Gastroesophageal sphincter (tissue), 3 donors: ENCODE data around the gene PHC2.

Experiments
- CTCF ChIP-seq, 4 experiments: fragments of 200-600 bp in 2 of 4; fragments of 450-650 bp in 2 of 4; sonication (generic) in 1 of 4; IDR thresholded peaks; one replicate each; pipeline ENCODE4 v1.5.1; 2017 to 2019; ENCODE audit warnings: antibody characterized with exemption in 4 of 4, mild to moderate bottlenecking in 2 of 4, moderate library complexity in 2 of 4
- EP300 ChIP-seq: sonication (generic); formaldehyde crosslinking; IDR thresholded peaks from one replicate; pipeline ENCODE4 v1.6.1; 2017; ENCODE audit warnings: antibody characterized with exemption, mild to moderate bottlenecking
- POLR2A ChIP-seq, 2 donors: fragments of 450-650 bp; IDR thresholded peaks; one replicate each; pipeline ENCODE4 v1.6.1; 2017; ENCODE audit warnings: antibody characterized with exemption in 2 of 2, mild to moderate bottlenecking in 2 of 2, moderate library complexity in 1 of 2

DNA sequence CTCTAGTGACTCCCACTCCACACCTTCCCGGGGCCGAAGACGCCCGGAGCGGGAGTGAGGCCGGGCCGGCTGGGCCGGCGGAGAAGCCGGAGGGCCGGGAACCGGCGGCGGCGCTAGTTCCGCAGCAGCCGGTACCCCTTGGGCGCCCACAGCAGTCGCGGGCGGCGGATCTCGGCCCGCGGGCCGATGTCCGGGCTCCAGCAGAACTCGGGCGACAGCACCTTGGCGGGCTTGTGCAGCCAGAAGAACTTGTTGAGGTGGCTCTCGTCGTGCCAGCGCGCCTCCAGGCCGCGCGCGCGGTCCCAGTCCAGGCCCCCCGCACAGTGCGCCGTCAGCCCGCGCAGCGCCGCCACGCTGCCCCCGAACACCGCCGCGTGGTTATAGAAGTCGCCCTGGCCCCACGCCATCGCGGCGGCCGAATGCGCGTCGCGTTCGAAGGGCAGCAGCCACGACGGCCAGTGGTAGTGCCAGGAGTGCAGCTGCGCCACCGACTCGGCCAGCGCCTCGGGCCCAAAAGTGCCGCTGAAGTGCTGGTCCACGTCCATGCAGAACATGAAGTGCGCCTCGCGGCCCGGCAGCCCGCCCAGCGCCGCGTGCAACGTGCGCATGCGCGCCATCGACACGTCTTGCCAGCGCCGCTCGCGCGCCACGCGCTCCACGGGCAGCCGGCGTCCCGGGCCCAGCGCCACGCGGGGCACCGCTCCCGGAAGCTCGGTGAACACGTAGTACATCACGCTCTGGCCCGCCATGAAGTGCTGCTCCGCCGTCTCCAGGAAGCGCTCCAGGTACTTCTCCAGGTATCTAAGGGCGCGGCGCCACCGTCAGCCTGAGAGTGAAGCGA, 124.0 kb downstream of the PHC2 start:
- TF ChIP-seq EP300 (no peak), CTCF (IDR thresholded peaks at IDR 0.05) (peak in 1 of 4 experiments; percentile 12), POLR2A (IDR thresholded peaks at IDR 0.05) (no peak)
